ENCODE measurements around the gene SELENOM.

SELENOM gene

GRCh38 chr22:31148953-31149627 lies 41.7 kb upstream of the SELENOM start:
- peak; percentile 92 for DNase-seq (ENCODE audit: low read depth)
- peak; percentile 100 for TF ChIP-seq CTCF (conservative IDR thresholded peaks at IDR 0.05; ENCODE audit: low read depth, low read length)
- no peak overlapping the region for H3K4me3 ChIP-seq (ENCODE audit: low read depth, low read length)

GRCh38 chr22:31148488-31148887 lies 41.1 kb upstream of the SELENOM start:
- DNase-seq (ENCODE audit: low read depth) = peak; percentile 77
- no peak overlapping the region for H3K4me3 ChIP-seq (ENCODE audit: low read depth, low read length)
- no peak for TF ChIP-seq CTCF (conservative IDR thresholded peaks at IDR 0.05; ENCODE audit: low read depth, low read length)

GRCh38 chr22:31144223-31144622 lies 36.9 kb upstream of the SELENOM start:
- no peak overlapping the region for H3K4me3 ChIP-seq (ENCODE audit: low read depth, low read length)

GRCh38 chr22:31143537-31143936 lies 36.2 kb upstream of the SELENOM start:
- no peak for TF ChIP-seq CTCF (conservative IDR thresholded peaks at IDR 0.05; ENCODE audit: low read depth, low read length)
- no peak overlapping the region for H3K4me3 ChIP-seq (ENCODE audit: low read depth, low read length)
- DNase-seq (ENCODE audit: low read depth) = no peak

More at GRCh38 chr22:31144223-31144622, 36.9 kb upstream of the SELENOM start:
- no peak for TF ChIP-seq CTCF (conservative IDR thresholded peaks at IDR 0.05; ENCODE audit: low read depth, low read length)
- DNase-seq (ENCODE audit: low read depth) = no peak

- TF ChIP-seq CTCF (conservative IDR thresholded peaks at IDR 0.05; ENCODE audit: low read depth, low read length) = no peak
Observed at GRCh38 chr22:31143038-31143437, 35.7 kb upstream of the SELENOM start.

GRCh38 chr22:31142285-31142684 lies 34.9 kb upstream of the SELENOM start:
- no peak overlapping the region for H3K4me3 ChIP-seq (ENCODE audit: low read depth, low read length)
- no peak for DNase-seq (ENCODE audit: low read depth)
- TF ChIP-seq CTCF (conservative IDR thresholded peaks at IDR 0.05; ENCODE audit: low read depth, low read length) = no peak

More at GRCh38 chr22:31143038-31143437, 35.7 kb upstream of the SELENOM start:
- DNase-seq (ENCODE audit: low read depth) = no peak
- H3K4me3 ChIP-seq (ENCODE audit: low read depth, low read length) = no peak overlapping the region

GRCh38 chr22:31141551-31141950 lies 34.2 kb upstream of the SELENOM start:
- H3K4me3 ChIP-seq (ENCODE audit: low read depth, low read length) = no peak overlapping the region
- no peak for TF ChIP-seq CTCF (conservative IDR thresholded peaks at IDR 0.05; ENCODE audit: low read depth, low read length)
- DNase-seq (ENCODE audit: low read depth) = no peak
